IMR-90 (cell line): Measurements from ENCODE around the gene MIB1. TPM values are rescaled to one million over a fixed set of nuclear protein-coding genes. Genes with fewer than 3 reads are reported as not detected.

Experiments used
- ATAC-seq: fragments of 200-7000 bp; cut with Tn5 transposase; 2 replicates; pipeline ENCODE4 v1.9.1; 2020; ENCODE audit warnings: low read depth, mild to moderate bottlenecking, moderate library complexity
- BruUV-seq: library from RNA; stranded (reverse); fragments of 400-500 nt; replicated peaks from 2 replicates; lab custom pipeline; 2021; lab: Mats Ljungman, UMichigan
- CTCF ChIA-PET: fragments of 300-600 bp; formaldehyde crosslinking; extraction: SDS; loops from one replicate; lab custom pipeline; 2021; ENCODE audit warnings: antibody characterized with exemption; lab: Yijun Ruan, JAX
- POLR2A ChIA-PET: fragments of 300-600 bp; sonication (Branson Sonifier 250); formaldehyde crosslinking; loops from one replicate; lab custom pipeline; 2022; ENCODE audit warnings: antibody characterized with exemption; ENCODE audit not compliant: unreplicated experiment; lab: Charles Lee
- DNase-seq: peaks from one replicate; pipeline ENCODE4 v3.0.0; 2013
- H2AFZ ChIP-seq: replicated peaks from 2 replicates; pipeline ENCODE3; 2013; ENCODE audit warnings: low read length, mild to moderate bottlenecking; ENCODE audit not compliant: poor library complexity
- H2AK5ac ChIP-seq: 2 replicates; pipeline ENCODE4 v1.6.1; 2013; ENCODE audit warnings: low read depth, low read length, inconsistent platforms
- H2AK9ac ChIP-seq: replicated peaks from 2 replicates; pipeline ENCODE3; 2013; ENCODE audit warnings: mild to moderate bottlenecking, low read depth, low read length, moderate library complexity; ENCODE audit not compliant: poor library complexity
- H2BK120ac ChIP-seq: 2 replicates; pipeline ENCODE4 v1.6.1; 2013; ENCODE audit warnings: low read depth, low read length, inconsistent platforms
- H2BK15ac ChIP-seq: 3 replicates; pipeline ENCODE4 v1.6.1; 2013; ENCODE audit warnings: low read depth, low read length, inconsistent platforms
- H2BK20ac ChIP-seq: 2 replicates; pipeline ENCODE4 v1.6.1; 2013; ENCODE audit warnings: low read depth, mild to moderate bottlenecking, inconsistent platforms, low read length, moderate library complexity
- H2BK5ac ChIP-seq: 2 replicates; pipeline ENCODE4 v1.6.1; 2013; ENCODE audit warnings: mild to moderate bottlenecking, low read depth, low read length, inconsistent platforms; ENCODE audit not compliant: poor library complexity, severe bottlenecking
- H3K14ac ChIP-seq: replicated peaks from 2 replicates; pipeline ENCODE4 v1.6.1; 2013; ENCODE audit warnings: low read depth, low read length, inconsistent platforms
- H3K18ac ChIP-seq: 2 replicates; pipeline ENCODE4 v1.6.1; 2013; ENCODE audit warnings: low read depth, low read length, control low read depth
- H3K23ac ChIP-seq: 2 replicates; pipeline ENCODE4 v1.6.1; 2013; ENCODE audit warnings: low read depth, low read length, inconsistent platforms
- H3K27ac ChIP-seq: 2 replicates; pipeline ENCODE4 v1.5.1; 2013; ENCODE audit warnings: mild to moderate bottlenecking, control low read depth, low read length; ENCODE audit not compliant: insufficient read depth
- H3K27me3 ChIP-seq: 2 replicates; pipeline ENCODE4 v1.6.1; 2013; ENCODE audit warnings: low read length; ENCODE audit not compliant: control insufficient read depth, insufficient read depth
- H3K36me3 ChIP-seq: 2 replicates; pipeline ENCODE4 v1.6.1; 2013; ENCODE audit warnings: low read length, mixed read lengths; ENCODE audit not compliant: control insufficient read depth, insufficient read depth
- H3K4ac ChIP-seq: 2 replicates; pipeline ENCODE4 v1.6.1; 2013; ENCODE audit warnings: low read depth, low read length, inconsistent platforms
- H3K4me1 ChIP-seq: 2 replicates; pipeline ENCODE4 v1.6.1; 2013; ENCODE audit warnings: low read length, mixed read lengths; ENCODE audit not compliant: control insufficient read depth, insufficient read depth
- H3K4me2 ChIP-seq: 2 replicates; pipeline ENCODE4 v1.6.1; 2013; ENCODE audit warnings: low read depth, mild to moderate bottlenecking, control low read depth, low read length, moderate library complexity
- H3K4me3 ChIP-seq: 2 replicates; pipeline ENCODE4 v1.5.1; 2013; ENCODE audit warnings: low read depth, mild to moderate bottlenecking, control low read depth, low read length, moderate library complexity; ENCODE audit not compliant: insufficient read depth
- H3K56ac ChIP-seq: 2 replicates; pipeline ENCODE4 v1.6.1; 2013; ENCODE audit warnings: low read length, inconsistent platforms; ENCODE audit not compliant: insufficient read depth; ENCODE audit errors: extremely low read depth
- H3K79me1 ChIP-seq, 2 experiments: 2 replicates each; pipeline ENCODE4 v1.6.1; 2013; ENCODE audit warnings: low read length in 2 of 2, inconsistent platforms in 1 of 2, low read depth in 1 of 2
- H3K9ac ChIP-seq: 2 replicates; pipeline ENCODE4 v1.6.1; 2013; ENCODE audit warnings: low read depth, low read length, control low read depth
- H3K9me1 ChIP-seq: 2 replicates; pipeline ENCODE4 v1.6.1; 2013; ENCODE audit warnings: low read length, inconsistent platforms; ENCODE audit not compliant: insufficient read depth
- H3K9me3 ChIP-seq: 2 replicates; pipeline ENCODE4 v1.6.1; 2013; ENCODE audit warnings: low read length; ENCODE audit not compliant: control insufficient read depth, insufficient read depth
- H4K20me1 ChIP-seq: 2 replicates; pipeline ENCODE4 v1.6.1; 2013; ENCODE audit warnings: low read length, inconsistent platforms; ENCODE audit not compliant: insufficient read depth
- H4K5ac ChIP-seq: 2 replicates; pipeline ENCODE4 v1.6.1; 2013; ENCODE audit warnings: mild to moderate bottlenecking, low read depth, low read length, control low read depth
- H4K8ac ChIP-seq, 2 experiments: 2 replicates each; pipeline ENCODE4 v1.6.1; 2013; ENCODE audit warnings: low read depth in 2 of 2, low read length in 2 of 2, control low read depth in 1 of 2, inconsistent platforms in 1 of 2
- H4K91ac ChIP-seq: 2 replicates; pipeline ENCODE4 v1.6.1; 2013; ENCODE audit warnings: low read depth, low read length, inconsistent platforms; ENCODE audit not compliant: insufficient read depth
- BHLHE40 ChIP-seq: fragments of 150-350 bp; IDR thresholded peaks from 2 replicates; pipeline ENCODE4 v1.6.1; 2016; ENCODE audit warnings: mild to moderate bottlenecking, low read depth, low read length
- CHD1 ChIP-seq: IDR thresholded peaks from 2 replicates; pipeline ENCODE4 v1.6.1; 2012; ENCODE audit warnings: low read depth, low read length, improper control_type of control experiment
- CTCF ChIP-seq: conservative IDR thresholded peaks from 2 replicates; pipeline ENCODE4 v1.5.1; 2012; ENCODE audit warnings: mild to moderate bottlenecking, low read depth, low read length, improper control_type of control experiment
- MAFK ChIP-seq: IDR thresholded peaks from 2 replicates; pipeline ENCODE4 v1.6.1; 2012; ENCODE audit warnings: low read depth, low read length, improper control_type of control experiment
- MAZ ChIP-seq: IDR thresholded peaks from 2 replicates; pipeline ENCODE4 v1.6.1; 2012; ENCODE audit warnings: low read depth, mild to moderate bottlenecking, low read length, improper control_type of control experiment, moderate library complexity, borderline replicate concordance
- MXI1 ChIP-seq: IDR thresholded peaks from 2 replicates; pipeline ENCODE4 v1.6.1; 2012; ENCODE audit warnings: low read depth, mild to moderate bottlenecking, low read length, moderate library complexity, borderline replicate concordance
- NFE2L2 ChIP-seq: fragments of 150-350 bp; IDR thresholded peaks from 2 replicates; pipeline ENCODE4 v1.6.1; 2016; ENCODE audit warnings: low read depth, mild to moderate bottlenecking, low read length
- RCOR1 ChIP-seq: IDR thresholded peaks from 2 replicates; pipeline ENCODE4 v1.6.1; 2012; ENCODE audit warnings: mild to moderate bottlenecking, low read length, improper control_type of control experiment; ENCODE audit not compliant: insufficient replicate concordance
- RFX5 ChIP-seq: IDR thresholded peaks from 2 replicates; pipeline ENCODE4 v1.8.0; 2012; ENCODE audit warnings: low read depth, mild to moderate bottlenecking, low read length, moderate library complexity
- SMC3 ChIP-seq: fragments of 150-350 bp; IDR thresholded peaks from 2 replicates; pipeline ENCODE4 v1.6.1; 2016; ENCODE audit warnings: low read depth, mild to moderate bottlenecking, antibody characterized with exemption, low read length, moderate library complexity
- WGBS, 2 experiments: methylation state at CpG; one replicate each; pipeline versions ENCODE4 v1.1.5 to v1.1.7; 2013; ENCODE audit warnings: missing lambda C conversion rate in 2 of 2; ENCODE audit not compliant: insufficient read length in 1 of 2; ENCODE audit errors: extremely low coverage in 2 of 2; 5-methylcytosine and 5-hydroxymethylcytosine counted together
- dilution Hi-C: fragments of 300-500 bp; cut with HindIII; formaldehyde crosslinking; loops from one replicate; pipeline ENCODE4 v1.14.3; 2018; ENCODE audit warnings: low sequenced_read_pairs; ENCODE audit not compliant: unreplicated experiment
- in situ Hi-C: fragments of 300-500 bp; cut with MboI; formaldehyde crosslinking; loops from 3 replicates; pipeline ENCODE4 v1.14.3; 2019; ENCODE audit warnings: low sequenced_read_pairs, inconsistent platforms, mixed read lengths
- intact Hi-C: fragments of 100-400 bp; cut with micrococcal nuclease; formaldehyde crosslinking; loops from 2 replicates; pipeline ENCODE4 v1.10.0; 2022
- polyA plus RNA-seq, 3 experiments: library from polyadenylated mRNA; depleted of rRNA; stranded (reverse); fragments of >200 nt; gene quantifications; 2 replicates each; pipeline ENCODE4 v1.2.3, GENCODE V29; 2012; ENCODE audit warnings: low replicate concordance in 1 of 3
- total RNA-seq: library from RNA; depleted of rRNA; stranded (reverse); fragments of >200 nt; gene quantifications from 2 replicates; pipeline ENCODE4 v1.2.3, GENCODE V29; 2012

The MIB1 gene
- total and polyA plus RNA-seq, 2 of the 4 experiments (the other 2 are of a cell fraction) = 5.9 to 80.1 TPM

GRCh38 chr18:21889570-21889969 is 149.0 kb downstream of the MIB1 start:
- in situ Hi-C loops = no loop called here
- Histone ChIP-seq H3K4me3 (no peak overlapping the region), H2AK5ac (no peak overlapping the region), H3K9me1 (no peaks in the 10 kb centered on the region), H4K5ac (no peak overlapping the region), H3K56ac (no peak overlapping the region), H4K91ac (no peak overlapping the region), H2BK5ac (no peak overlapping the region), H3K14ac (no peak overlapping the region), H3K4me2 (no peak overlapping the region), H3K23ac (no peak overlapping the region), H3K27ac (no peak overlapping the region), H2BK20ac (no peak overlapping the region), H3K9ac (no peak overlapping the region), H3K9me3 (no peaks in the 10 kb centered on the region), H2BK15ac (no peak overlapping the region), H4K20me1 (no peaks in the 10 kb centered on the region), H3K36me3 (no peaks in the 10 kb centered on the region), H2AFZ (no peak overlapping the region), H3K79me1 (no peaks in the 10 kb centered on the region), H3K27me3 (no peaks in the 10 kb centered on the region; the same call in 1 of the 2 replicates), H3K18ac (no peak overlapping the region), H4K8ac (no peak overlapping the region), H3K4ac (no peak overlapping the region), H2BK120ac (no peak overlapping the region), H3K4me1 (no peaks in the 10 kb centered on the region), H2AK9ac (no peak overlapping the region)
- POLR2A ChIA-PET = no interaction called here
- no CpG with 5 or more reads among the region's 1 CpG for WGBS, 2 experiments
- BruUV-seq = no TSS peak
- dilution Hi-C loops = no loop called here
- DNase-seq (no peak), ATAC-seq (no peak)
- intact Hi-C loops = no loop called here
- CTCF ChIA-PET = no interaction called here
- TF ChIP-seq RFX5 (no peak), BHLHE40 (no peak), CHD1 (no peak), CTCF (no peak), MXI1 (no peak), SMC3 (no peak), NFE2L2 (no peak), MAFK (no peak), RCOR1 (no peak), MAZ (no peak)
